Fibroblast of lung (primary cell): Measurements from ENCODE around the gene MB. TPM values are rescaled to one million over a fixed set of nuclear protein-coding genes. Genes with fewer than 3 reads are reported as not detected.

Source experiments
- DNase-seq, 2 donors: peaks; one replicate each; pipeline versions ENCODE4 v3.0.0 to v3.0.0-alpha.2; 2010; ENCODE audit warnings: low read depth in 2 of 2
- H2AFZ ChIP-seq: 2 replicates; pipeline ENCODE4 v1.5.1; 2012; ENCODE audit warnings: low read length, control low read depth, inconsistent platforms
- H3K27ac ChIP-seq: 2 replicates; pipeline ENCODE4 v1.5.1; 2011; ENCODE audit warnings: low read length, control low read depth; ENCODE audit not compliant: insufficient read depth
- H3K27me3 ChIP-seq: 2 replicates; pipeline ENCODE4 v1.5.1; 2011; ENCODE audit warnings: mild to moderate bottlenecking, low read length; ENCODE audit not compliant: control insufficient read depth, insufficient read depth
- H3K36me3 ChIP-seq: 2 replicates; pipeline ENCODE4 v1.5.1; 2011; ENCODE audit warnings: low read length; ENCODE audit not compliant: control insufficient read depth, insufficient read depth
- H3K4me1 ChIP-seq: 2 replicates; pipeline ENCODE4 v1.5.1; 2011; ENCODE audit warnings: low read length; ENCODE audit not compliant: control insufficient read depth, insufficient read depth; ENCODE audit errors: extremely low read depth
- H3K4me2 ChIP-seq: 2 replicates; pipeline ENCODE4 v1.5.1; 2011; ENCODE audit warnings: low read length, control low read depth; ENCODE audit not compliant: insufficient read depth; ENCODE audit errors: extremely low read depth
- H3K4me3 ChIP-seq, 4 experiments: fragments of 200-600 bp in 1 of 4; sonication (generic) in 1 of 4; replicated peaks in 1 of 4; 2 replicates each; pipeline ENCODE4 v1.5.1; 2011 to 2016; ENCODE audit warnings: low read length in 4 of 4, low read depth in 3 of 4, mild to moderate bottlenecking in 3 of 4, control low read depth in 2 of 4, inconsistent platforms in 1 of 4, mixed read lengths in 1 of 4; ENCODE audit not compliant: insufficient read depth in 1 of 4; ENCODE audit errors: control extremely low read depth in 1 of 4
- H3K79me2 ChIP-seq: 2 replicates; pipeline ENCODE4 v1.5.1; 2012; ENCODE audit warnings: mild to moderate bottlenecking, low read length, inconsistent platforms; ENCODE audit not compliant: control insufficient read depth, insufficient read depth
- H3K9ac ChIP-seq: 2 replicates; pipeline ENCODE4 v1.5.1; 2011; ENCODE audit warnings: mild to moderate bottlenecking, low read length, control low read depth; ENCODE audit not compliant: insufficient read depth
- H3K9me3 ChIP-seq: 2 replicates; pipeline ENCODE4 v1.5.1; 2012; ENCODE audit warnings: low read depth, low read length; ENCODE audit not compliant: control insufficient read depth, insufficient read depth
- H4K20me1 ChIP-seq: 2 replicates; pipeline ENCODE4 v1.5.1; 2011; ENCODE audit warnings: low read length; ENCODE audit not compliant: control insufficient read depth, insufficient read depth; ENCODE audit errors: extremely low read depth
- CTCF ChIP-seq, 2 donors: IDR thresholded peaks in 1 of 2; conservative IDR thresholded peaks in 1 of 2; 1 replicate in 1 of 2; 2 replicates in 1 of 2; pipeline ENCODE4 v1.5.1; 2011 to 2012; ENCODE audit warnings: low read length in 2 of 2, control low read depth in 1 of 2, inconsistent platforms in 1 of 2, low read depth in 1 of 2, mild to moderate bottlenecking in 1 of 2
- EZH2 ChIP-seq: IDR thresholded peaks from 2 replicates; pipeline ENCODE4 v1.5.1; 2012; ENCODE audit warnings: low read length, control low read depth, mild to moderate bottlenecking; ENCODE audit errors: missing control alignments
- polyA plus RNA-seq, 2 donors: library from polyadenylated mRNA; depleted of rRNA in 1 of 2; stranded (reverse) in 1 of 2; unstranded in 1 of 2; fragments of >200 nt; gene quantifications; 2 replicates each; pipeline ENCODE4 v1.2.1, GENCODE V29; 2011 to 2012; ENCODE audit warnings: missing spikeins in 1 of 2
- total RNA-seq: library from RNA; depleted of rRNA; stranded (reverse); fragments of >200 nt; gene quantifications from 2 replicates; pipeline ENCODE4 v1.2.1, GENCODE V29; 2014

The MB gene
- total and polyA plus RNA-seq, 2 donors (not counting 1 experiment from before 2014, with no cell fraction given): not detected

- H4K20me1 ChIP-seq: no peaks in the 10 kb centered on the region
- H3K36me3 ChIP-seq: no peaks in the 10 kb centered on the region
- H3K27me3 ChIP-seq: no peaks in the 10 kb centered on the region
- H3K4me1 ChIP-seq: peaks cover 5% of the 10 kb centered on the region
- H3K4me2 ChIP-seq: no peak overlapping the region
- TF ChIP-seq EZH2: no peak
- TF ChIP-seq CTCF (conservative IDR thresholded peaks at IDR 0.05 in 1 of 2, IDR thresholded peaks at IDR 0.05 in 1 of 2; ENCODE audit: low read depth in 1 of 2, low read length in 2 of 2): no peak
- no peak overlapping the region for H3K4me3 ChIP-seq
- H2AFZ ChIP-seq: no peak overlapping the region
- H3K27ac ChIP-seq: no peak overlapping the region
- H3K9ac ChIP-seq: no peak overlapping the region
- peaks cover 21% of the 10 kb centered on the region for H3K79me2 ChIP-seq
- DNase-seq: no peak
- H3K9me3 ChIP-seq: no peaks in the 10 kb centered on the region
These were observed 36.7 kb upstream of the MB start for GRCh38 chr22:35653824-35654223.

GRCh38 chr22:35651085-35651484, 34.0 kb upstream of the MB start:
- Histone ChIP-seq H3K79me2 (peaks cover 25% of the 10 kb centered on the region), H2AFZ (no peak overlapping the region), H3K9ac (no peak overlapping the region), H3K4me2 (no peak overlapping the region), H3K9me3 (no peaks in the 10 kb centered on the region), H3K4me1 (peaks cover 14% of the 10 kb centered on the region), H3K27ac (no peak overlapping the region), H3K36me3 (no peaks in the 10 kb centered on the region), H4K20me1 (no peaks in the 10 kb centered on the region), H3K27me3 (no peaks in the 10 kb centered on the region), H3K4me3 (no peak overlapping the region)
- TF ChIP-seq CTCF (conservative IDR thresholded peaks at IDR 0.05 in 1 of 2, IDR thresholded peaks at IDR 0.05 in 1 of 2; ENCODE audit: low read depth in 1 of 2, low read length in 2 of 2): no peak
- TF ChIP-seq EZH2: no peak
- no peak for DNase-seq

GRCh38 chr22:35649636-35650250, 32.6 kb upstream of the MB start:
- Histone ChIP-seq H4K20me1 (no peaks in the 10 kb centered on the region), H3K4me2 (peak overlapping the region; percentile 99), H3K36me3 (no peaks in the 10 kb centered on the region), H3K79me2 (peaks cover 25% of the 10 kb centered on the region), H3K9me3 (no peaks in the 10 kb centered on the region), H2AFZ (no peak overlapping the region), H3K4me3 (peak overlapping the region; percentile 27 to 96 (median 88)), H3K4me1 (peaks cover 14% of the 10 kb centered on the region), H3K9ac (no peak overlapping the region), H3K27me3 (no peaks in the 10 kb centered on the region), H3K27ac (no peak overlapping the region)
- DNase-seq: no peak
- TF ChIP-seq EZH2: no peak
- no peak for TF ChIP-seq CTCF (conservative IDR thresholded peaks at IDR 0.05 in 1 of 2, IDR thresholded peaks at IDR 0.05 in 1 of 2; ENCODE audit: low read depth in 1 of 2, low read length in 2 of 2)
